ENCODE results near the gene MYBPC1.

Gene MYBPC1

DNA sequence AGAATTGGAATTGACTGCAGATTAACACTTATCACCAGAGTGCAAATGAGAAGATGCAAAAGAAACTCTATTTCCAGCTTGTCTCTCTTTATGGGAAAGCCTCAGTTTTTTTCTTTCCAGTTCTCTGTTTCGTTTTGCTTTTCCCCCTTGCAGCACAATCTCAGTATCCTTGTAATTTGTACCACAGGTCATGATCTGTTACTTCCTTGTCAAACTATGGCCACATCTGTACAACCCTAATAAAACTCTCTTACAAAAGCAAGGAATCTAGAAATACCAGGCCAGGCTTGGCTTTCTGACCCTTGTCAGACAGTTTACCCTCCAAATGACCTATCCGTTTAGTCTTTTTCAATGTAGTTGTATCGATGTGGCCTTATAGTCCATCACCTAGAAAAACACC is 33.9 kb downstream of the MYBPC1 start:
- no peak for FAIRE-seq
- TF ChIP-seq, protein P1, sequence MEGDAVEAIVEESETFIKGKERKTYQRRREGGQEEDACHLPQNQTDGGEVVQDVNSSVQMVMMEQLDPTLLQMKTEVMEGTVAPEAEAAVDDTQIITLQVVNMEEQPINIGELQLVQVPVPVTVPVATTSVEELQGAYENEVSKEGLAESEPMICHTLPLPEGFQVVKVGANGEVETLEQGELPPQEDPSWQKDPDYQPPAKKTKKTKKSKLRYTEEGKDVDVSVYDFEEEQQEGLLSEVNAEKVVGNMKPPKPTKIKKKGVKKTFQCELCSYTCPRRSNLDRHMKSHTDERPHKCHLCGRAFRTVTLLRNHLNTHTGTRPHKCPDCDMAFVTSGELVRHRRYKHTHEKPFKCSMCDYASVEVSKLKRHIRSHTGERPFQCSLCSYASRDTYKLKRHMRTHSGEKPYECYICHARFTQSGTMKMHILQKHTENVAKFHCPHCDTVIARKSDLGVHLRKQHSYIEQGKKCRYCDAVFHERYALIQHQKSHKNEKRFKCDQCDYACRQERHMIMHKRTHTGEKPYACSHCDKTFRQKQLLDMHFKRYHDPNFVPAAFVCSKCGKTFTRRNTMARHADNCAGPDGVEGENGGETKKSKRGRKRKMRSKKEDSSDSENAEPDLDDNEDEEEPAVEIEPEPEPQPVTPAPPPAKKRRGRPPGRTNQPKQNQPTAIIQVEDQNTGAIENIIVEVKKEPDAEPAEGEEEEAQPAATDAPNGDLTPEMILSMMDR (IDR thresholded peaks at IDR 0.05; ENCODE audit: insufficient read depth, missing control alignments): no peak

DNA sequence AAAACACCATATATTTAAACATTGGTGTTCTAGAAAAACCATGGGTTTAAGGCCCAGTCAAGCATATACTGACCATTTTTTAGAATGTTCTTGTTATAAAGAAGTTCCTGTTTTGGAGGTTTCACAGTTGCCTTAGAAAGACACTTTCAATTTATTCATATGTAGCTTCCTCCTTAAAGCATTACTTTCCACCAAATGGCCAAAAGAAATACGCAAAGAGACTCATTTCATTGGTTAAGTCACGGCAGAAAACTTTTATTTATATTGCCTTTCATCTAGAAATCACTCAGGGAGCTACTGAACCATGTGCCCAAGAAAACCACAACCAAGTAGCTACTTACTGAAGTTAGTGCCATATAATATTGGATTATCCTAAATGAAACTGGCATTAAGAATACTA is 40.0 kb downstream of the MYBPC1 start:
- FAIRE-seq: no peak
- DNase-seq (ENCODE audit: insufficient read length, low spot score): no peak
- TF ChIP-seq, protein P1 (IDR thresholded peaks at IDR 0.05; ENCODE audit: insufficient read depth, missing control alignments): no peak

More for the DNA sequence above, 33.9 kb downstream of the MYBPC1 start:
- DNase-seq (ENCODE audit: insufficient read length, low spot score): no peak

DNA sequence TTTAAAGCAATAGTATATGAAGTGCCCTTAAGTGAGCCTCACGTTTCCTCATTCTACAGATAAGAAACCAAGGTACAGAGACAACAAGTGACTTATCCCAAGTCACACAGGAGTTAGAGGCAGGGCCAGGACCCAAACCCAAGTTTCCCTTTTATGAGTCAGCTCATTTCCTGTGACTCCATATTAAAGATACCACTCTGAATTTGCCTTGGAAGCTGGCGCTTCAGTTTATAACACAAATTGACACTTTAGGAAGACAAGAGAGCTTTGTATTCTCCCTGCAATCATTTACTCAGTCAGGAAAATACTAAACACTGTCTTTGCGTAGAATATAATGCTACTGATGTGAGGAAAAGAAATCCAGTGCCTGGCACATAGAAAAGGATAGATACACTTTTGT is 43.2 kb downstream of the MYBPC1 start:
- no peak for FAIRE-seq
- DNase-seq (ENCODE audit: insufficient read length, low spot score): no peak
- TF ChIP-seq, protein P1 (IDR thresholded peaks at IDR 0.05; ENCODE audit: insufficient read depth, missing control alignments): no peak

DNA sequence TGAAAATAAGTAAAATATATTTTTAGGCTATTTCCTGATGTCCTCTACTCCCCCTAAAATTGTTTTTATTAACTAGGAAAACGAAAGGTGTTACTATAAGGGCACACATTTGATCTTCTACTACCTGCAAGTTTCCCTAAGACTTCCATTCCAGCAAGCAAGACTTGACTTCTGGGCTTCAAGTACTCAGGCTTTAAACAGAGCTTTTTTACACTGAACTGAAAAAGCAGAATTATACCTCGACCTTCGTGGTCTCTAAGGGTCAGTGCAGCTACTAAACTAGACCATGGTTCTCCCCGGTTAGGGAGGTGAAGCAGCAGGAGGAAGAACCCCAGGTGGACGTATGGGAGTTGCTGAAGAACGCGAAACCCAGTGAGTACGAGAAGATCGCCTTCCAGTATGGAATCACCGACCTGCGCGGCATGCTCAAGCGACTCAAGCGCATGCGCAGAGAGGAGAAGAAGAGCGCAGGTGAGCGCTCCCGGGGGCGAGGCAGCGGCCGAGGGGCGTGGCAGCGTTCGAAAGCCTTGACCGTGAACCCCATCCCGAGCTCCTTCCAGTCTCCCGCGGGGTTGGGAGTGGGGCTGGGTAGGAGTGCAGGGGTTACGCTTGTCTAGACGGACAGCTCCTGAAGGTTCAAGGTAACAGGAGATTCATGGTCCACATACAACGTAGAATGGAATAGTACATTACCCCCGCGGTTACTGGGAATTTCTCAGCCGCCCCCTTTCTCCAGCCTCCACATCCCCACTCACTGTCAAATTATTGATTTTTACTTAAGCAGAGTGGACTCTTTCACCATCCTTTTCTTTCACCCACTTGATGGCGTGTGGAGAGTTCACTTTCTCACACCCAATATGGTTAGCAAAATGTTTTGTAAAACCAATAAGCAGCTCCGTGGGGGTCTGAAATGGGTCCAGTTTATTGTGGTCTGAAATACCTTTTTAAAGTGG is 47.6 kb downstream of the MYBPC1 start:
- no peak for DNase-seq (ENCODE audit: insufficient read length, low spot score)
- TF ChIP-seq, protein P1 (IDR thresholded peaks at IDR 0.05; ENCODE audit: insufficient read depth, missing control alignments): no peak
- no peak for FAIRE-seq

DNA sequence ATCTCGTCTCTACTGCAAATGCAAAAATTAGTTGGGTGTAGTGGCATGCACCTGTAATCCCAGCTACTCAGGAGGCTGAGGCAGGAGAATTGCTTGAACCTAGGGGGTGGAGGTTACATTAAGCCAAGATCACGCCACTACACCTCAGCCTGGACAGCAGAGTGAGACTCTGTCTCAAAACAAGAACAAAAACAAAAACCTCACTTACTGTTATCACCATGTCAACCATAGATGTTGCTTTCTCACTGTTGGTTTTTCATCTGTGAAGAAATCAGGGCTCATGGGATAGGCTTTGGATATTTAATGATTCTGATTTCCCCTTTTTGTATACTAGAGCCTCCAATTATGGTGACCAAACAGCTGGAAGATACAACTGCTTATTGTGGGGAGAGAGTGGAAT is 52.9 kb downstream of the MYBPC1 start:
- FAIRE-seq (no peak), DNase-seq (ENCODE audit: insufficient read length, low spot score) (no peak)
- TF ChIP-seq, protein P1 (IDR thresholded peaks at IDR 0.05; ENCODE audit: insufficient read depth, missing control alignments): no peak

DNA sequence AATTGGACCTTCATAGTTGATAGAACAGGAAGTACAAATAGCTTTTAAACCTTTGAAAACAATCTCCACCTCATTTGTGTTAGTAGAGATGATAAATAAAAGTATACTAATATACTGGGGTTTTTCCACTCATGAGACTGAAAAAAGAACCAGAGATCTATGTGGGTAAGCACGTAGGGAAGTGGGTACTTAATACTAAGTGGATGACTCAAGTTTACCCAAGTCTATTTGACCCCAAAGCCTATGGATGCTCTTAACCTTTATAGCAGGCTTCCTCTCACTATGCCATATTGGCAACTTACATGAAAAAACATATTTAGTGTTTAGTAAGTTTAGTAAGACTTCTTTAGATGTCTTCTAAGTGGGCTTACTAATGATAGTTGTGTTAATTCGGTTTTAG is 53.4 kb downstream of the MYBPC1 start:
- FAIRE-seq (no peak), DNase-seq (ENCODE audit: insufficient read length, low spot score) (no peak)
- TF ChIP-seq, protein P1 (IDR thresholded peaks at IDR 0.05; ENCODE audit: insufficient read depth, missing control alignments): no peak

Measured in D721Med (cell line).